ENCODE measurements around the gene PRKAA2.
A peak's percentile ranks its signal among the peaks of the same experiment; 100 is the strongest.

The PRKAA2 gene

GRCh38 chr1:56654126-56654923, 9.2 kb downstream of the PRKAA2 start:
- DNase-seq (ENCODE audit: low spot score), result no peak

DNA sequence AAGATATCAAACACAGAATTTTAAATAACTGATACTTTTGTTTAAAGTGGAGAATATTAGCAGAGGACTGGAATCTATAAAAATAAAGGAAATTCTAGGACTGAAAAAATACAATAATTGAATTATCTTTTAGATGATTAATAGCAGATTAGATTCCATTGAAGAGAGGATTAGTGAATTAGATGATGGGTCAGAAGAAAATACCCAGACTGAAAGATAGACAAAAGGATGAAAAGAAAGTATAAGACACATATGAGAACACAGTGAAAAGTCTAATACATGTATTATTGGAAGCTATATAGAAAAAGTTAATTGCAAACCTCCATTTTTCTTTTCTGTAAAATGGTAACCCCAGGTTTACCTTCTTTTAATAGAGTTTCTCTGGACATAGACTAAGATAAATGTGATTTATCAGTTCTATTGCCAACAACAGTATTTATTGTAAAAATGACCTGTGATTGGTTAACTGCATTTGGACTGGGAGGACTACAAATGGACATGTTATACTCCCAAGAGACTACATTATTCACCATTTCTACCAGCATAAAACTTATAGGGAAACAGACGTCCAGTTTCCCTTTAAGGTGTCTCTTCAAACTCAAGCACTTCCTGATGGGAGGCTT, 11.0 kb downstream of the PRKAA2 start:
- DNase-seq (ENCODE audit: low spot score), result no peak

DNA sequence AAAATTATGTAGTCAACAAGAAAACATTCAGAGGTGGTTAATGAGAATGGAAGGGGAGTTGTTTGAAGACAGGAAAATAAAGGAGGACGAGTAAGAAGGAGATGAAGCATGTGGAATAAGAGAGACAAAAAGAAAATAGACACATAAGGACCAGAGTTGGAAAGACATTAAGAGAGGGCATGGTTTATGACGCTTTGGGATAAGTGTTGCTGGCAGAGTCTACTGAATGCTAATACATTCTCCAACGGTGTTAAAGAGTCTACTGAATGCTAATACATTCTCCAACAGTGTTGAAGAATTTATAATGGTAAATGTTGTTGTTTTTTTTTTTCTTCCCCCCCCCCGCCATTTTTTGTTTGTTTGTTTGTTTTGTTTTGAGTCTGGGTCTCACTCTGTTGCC, 13.1 kb downstream of the PRKAA2 start:
- DNase-seq (ENCODE audit: low spot score), result no peak

DNA sequence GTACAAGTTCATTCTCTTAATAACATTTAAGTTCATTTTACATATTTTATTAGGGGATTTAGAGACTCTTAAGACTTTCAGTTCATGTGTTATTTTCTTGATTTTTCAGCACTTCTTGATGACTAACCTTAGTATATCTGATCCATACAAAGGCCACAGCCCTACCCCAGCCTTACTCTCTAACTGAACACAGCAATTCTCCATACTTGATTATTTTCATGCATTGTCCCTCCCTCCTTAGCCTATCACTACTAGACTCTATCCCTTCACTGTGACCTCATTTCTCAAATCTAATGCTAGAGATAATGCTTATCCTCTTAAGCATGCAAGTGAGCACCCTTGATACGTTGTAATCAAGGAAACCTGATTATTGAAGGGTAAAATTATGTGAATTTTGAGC, 15.2 kb downstream of the PRKAA2 start:
- no peak for DNase-seq (ENCODE audit: low spot score)

- no peak for DNase-seq (ENCODE audit: low spot score)
Observed at GRCh38 chr1:56663846-56664245, 18.7 kb downstream of the PRKAA2 start.

DNA sequence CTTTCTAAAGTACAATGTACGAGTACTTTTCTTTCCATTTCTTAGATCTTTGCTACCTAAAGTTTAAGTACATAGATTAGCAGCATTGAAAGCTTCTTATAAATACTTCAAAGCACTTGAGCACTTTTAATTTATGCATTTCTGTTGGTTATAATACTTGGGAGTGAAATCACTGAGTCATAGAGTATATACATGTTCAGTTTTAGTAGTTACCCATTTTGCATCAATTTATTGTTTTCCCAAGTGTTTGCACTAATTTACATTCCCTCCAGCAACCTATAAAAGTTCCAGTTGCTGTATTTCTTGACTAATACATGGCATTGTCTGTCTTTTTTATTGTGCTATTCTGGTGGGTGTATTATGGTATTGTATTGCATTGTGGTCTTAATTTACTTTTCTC, 20.3 kb downstream of the PRKAA2 start:
- no peak for DNase-seq (ENCODE audit: low spot score)

- no peak for DNase-seq (ENCODE audit: low spot score)
Observed at GRCh38 chr1:56666112-56666608, 21.0 kb downstream of the PRKAA2 start.

- DNase-seq (ENCODE audit: low spot score), result no peak
Observed at GRCh38 chr1:56670350-56670749, 25.2 kb downstream of the PRKAA2 start.

GRCh38 chr1:56671085-56671484, 26.0 kb downstream of the PRKAA2 start:
- no peak for DNase-seq (ENCODE audit: low spot score)

DNA sequence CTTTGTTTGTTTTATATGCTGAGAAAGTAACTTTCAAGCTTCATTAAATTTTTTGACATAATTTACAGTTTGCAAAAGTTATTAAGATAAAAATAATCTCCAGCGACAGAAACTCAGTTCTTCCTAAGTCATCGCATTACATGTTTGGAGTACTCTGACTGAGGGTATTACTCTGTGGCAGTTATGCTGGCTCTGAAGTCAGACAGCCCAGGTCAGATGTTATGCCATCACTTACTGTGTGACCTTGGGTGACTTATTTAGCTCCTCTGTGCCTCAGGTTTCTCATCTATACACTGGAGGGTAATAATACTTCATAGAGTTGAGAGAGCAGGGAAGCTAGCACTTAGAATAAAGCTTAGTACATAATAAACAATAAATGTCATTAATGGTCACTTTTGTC, 26.4 kb downstream of the PRKAA2 start:
- DNase-seq (ENCODE audit: low spot score), result no peak

DNA sequence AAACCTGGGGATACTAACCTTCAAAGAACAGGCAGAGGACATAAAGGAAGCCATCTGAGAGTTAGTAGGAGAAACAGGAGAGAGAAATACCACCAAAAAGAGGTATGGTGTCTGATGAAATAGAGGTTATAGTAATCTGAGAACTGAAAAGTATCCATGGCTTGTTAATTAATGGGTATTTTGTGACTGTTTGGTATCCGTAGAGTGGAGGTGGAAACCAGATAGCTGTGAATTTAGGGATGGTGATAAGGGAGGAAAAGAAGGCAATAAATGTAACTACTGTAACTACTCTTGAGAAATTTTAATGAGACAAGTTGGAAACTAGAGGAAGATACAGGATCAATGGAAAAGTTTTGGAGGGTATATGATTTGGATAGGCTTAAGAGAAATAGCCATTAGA, 27.5 kb downstream of the PRKAA2 start:
- DNase-seq (ENCODE audit: low spot score), result no peak

DNA sequence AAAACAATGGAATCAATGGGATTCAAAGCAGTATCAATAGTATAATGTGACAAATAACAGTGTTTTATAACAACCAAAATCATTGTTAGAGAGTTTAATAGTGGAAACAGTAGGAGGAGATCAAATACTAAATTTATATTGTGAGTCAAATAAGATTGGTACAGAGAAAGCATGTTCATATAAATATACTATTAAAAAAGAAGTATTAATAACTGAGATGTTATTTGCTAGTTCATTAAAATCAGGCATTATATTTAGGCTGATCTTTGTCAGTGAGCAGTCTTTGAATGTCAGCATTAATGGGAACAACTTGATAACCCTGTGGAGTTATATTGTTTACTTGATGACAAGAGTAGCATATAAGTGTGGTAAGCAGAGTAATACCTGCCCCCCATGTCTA, 30.6 kb downstream of the PRKAA2 start:
- no peak for DNase-seq (ENCODE audit: low spot score)

DNA sequence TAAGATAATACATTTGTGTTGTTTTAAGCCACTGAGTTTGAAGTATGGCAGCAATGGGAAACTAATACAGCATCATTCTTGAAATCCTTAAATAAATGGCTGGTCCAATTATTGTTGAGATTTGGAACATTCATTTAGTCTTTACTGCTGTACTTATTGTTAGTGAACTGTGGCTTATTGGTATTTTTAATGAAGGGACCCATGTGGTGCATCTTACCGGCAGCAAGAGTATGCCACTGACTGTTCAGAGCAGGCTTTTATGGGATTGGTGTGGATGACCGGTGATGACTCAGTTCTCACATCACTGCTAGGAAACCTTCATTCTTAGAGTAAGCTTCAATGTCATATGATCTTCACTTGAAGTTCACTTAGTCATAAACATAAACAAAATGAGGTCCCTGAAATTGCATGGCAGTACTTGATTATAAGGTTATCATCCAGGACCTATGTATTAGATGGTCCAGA, 31.5 kb downstream of the PRKAA2 start:
- DNase-seq (ENCODE audit: low spot score), result no peak

GRCh38 chr1:56683569-56683968, 38.5 kb downstream of the PRKAA2 start:
- DNase-seq (ENCODE audit: low spot score), result no peak

GRCh38 chr1:56686169-56686568, 41.1 kb downstream of the PRKAA2 start:
- DNase-seq (ENCODE audit: low spot score), result no peak

DNA sequence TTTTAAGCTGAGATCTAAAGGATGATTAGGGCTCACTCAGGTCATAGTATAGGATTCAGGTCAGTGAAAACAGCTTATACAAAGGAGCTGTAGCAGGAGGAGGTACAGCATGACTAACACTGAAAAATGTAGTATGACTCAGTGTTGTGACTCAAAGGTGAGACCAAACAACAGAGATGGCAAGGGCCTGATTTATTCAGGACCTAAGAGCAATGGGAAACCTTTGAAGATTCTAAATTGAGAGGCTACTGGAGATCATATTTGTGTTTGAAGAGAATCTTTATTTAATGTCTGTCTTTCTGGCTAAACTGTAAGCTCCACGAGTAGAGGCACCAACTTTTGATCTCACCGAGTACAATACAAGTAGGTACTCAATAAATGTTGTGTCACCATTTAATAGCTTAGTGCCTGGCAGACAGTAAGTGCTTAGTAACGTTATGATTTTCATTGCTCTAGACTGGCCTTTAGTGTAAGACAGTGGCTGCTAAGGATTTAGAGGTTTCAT, 43.5 kb downstream of the PRKAA2 start:
- no peak for DNase-seq (ENCODE audit: low spot score)

GRCh38 chr1:56696663-56697062, 51.5 kb downstream of the PRKAA2 start:
- DNase-seq (ENCODE audit: low spot score), result no peak

GRCh38 chr1:56703747-56704146, 58.6 kb downstream of the PRKAA2 start:
- no peak for DNase-seq (ENCODE audit: low spot score)

DNA sequence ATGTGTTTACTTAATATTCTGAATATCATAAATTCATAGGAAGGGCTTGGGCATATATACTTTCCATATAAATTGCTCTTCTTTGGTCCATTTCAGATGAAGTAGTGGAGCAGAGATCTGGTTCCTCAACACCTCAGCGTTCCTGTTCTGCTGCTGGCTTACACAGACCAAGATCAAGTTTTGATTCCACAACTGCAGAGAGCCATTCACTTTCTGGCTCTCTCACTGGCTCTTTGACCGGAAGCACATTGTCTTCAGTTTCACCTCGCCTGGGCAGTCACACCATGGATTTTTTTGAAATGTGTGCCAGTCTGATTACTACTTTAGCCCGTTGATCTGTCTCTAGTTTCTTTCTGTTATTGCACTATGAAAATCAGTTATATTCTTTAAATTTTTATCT, 62.3 kb downstream of the PRKAA2 start:
- DNase-seq (ENCODE audit: low spot score), result no peak

DNA sequence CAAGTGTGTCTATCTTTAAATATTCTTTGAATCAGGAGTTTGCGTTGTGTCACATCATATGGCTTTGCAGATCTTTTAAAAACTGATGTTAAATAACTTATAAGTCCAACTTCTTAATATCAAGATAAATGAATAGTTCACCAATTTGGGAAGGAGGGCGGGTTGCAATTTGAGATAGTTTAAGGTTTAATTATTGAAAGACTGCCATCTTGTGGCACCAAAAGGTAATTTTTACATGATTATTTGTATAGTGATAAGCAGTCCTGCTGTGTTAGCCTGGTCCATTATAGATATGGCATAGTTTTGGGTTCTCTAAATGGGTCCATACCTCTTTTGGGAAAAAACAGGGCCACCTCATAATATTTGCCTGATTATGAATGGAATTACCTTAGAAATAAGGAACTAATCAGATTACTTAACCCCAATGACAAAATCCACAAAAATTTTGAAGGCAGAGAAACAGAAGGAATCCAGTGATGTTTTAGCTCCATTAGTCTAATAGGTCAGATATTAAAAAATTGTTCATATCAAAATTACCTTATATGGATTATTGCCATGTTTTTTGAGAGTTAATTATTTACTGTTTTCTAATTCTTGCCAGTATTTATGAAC, 64.3 kb downstream of the PRKAA2 start:
- DNase-seq (ENCODE audit: low spot score), result peak; percentile 42

GRCh38 chr1:56709995-56710394, 64.9 kb downstream of the PRKAA2 start:
- DNase-seq (ENCODE audit: low spot score), result no peak

DNA sequence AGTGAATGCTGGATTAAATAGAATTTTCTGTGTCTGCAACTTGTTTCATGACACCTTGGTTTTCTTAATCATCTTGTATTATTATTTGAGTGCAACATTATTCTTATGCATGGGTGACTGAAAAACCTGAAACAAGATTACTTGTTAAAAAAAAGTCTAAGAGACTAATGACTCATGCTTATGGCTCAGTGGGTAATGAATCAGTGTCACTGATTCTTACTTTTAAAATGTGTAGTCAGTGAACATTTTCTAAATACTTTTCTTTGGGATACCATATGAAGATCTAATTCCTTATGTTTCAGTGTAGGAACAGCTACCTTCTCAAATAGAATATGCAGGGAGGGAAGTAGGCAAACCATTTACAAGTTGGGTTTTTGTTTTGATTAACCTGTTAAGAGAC, 65.5 kb downstream of the PRKAA2 start:
- no peak for DNase-seq (ENCODE audit: low spot score)

DNA sequence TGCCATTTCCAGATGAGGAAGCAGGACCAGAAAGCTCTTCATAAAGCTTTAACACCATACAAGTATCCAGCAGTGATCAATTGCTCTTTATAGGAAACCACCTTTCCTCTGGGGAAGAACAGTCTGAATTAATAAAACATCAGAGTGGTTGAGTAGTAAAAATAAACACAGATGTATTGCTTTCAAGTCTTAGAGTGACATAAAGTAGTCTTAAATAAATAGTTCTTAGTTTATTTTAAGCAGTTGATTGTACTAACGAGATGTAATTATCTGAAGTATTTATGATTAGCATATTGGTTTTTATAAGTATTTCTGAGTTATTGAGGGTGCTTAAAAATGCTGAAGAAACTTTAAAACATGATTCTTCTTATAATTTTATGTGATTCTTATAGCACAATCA, 67.0 kb downstream of the PRKAA2 start:
- no peak for DNase-seq (ENCODE audit: low spot score)

All from hematopoietic multipotent progenitor cell treated with erythropoietin and hydrocortisone succinate and interleukin-3 and kit ligand, for 17 days (in vitro differentiated cells).